IgD-negative memory B cell (primary cell): ENCODE results near the gene CHD6. TPM values are rescaled to one million over a fixed set of nuclear protein-coding genes. Genes with fewer than 3 reads are reported as not detected.
"Not testable (repeated sequence)": the region's sequence is repeated elsewhere in the genome, so short reads cannot be mapped to it uniquely, and the experiment has no call there.

Experiments
- H3K27ac Mint-ChIP-seq, 3 donors: one replicate each; pipeline ENCODE4 v1.8.0; 2020 to 2022; ENCODE audit warnings: mild to moderate bottlenecking in 3 of 3, mixed read lengths in 3 of 3, moderate library complexity in 1 of 3
- H3K27me3 Mint-ChIP-seq: one replicate; pipeline ENCODE4 v1.8.0; 2021; ENCODE audit warnings: mixed read lengths
- H3K36me3 Mint-ChIP-seq: one replicate; pipeline ENCODE4 v1.8.0; 2020; ENCODE audit warnings: mild to moderate bottlenecking, mixed read lengths
- H3K4me1 Mint-ChIP-seq, 3 donors: one replicate each; pipeline ENCODE4 v1.8.0; 2020 to 2022; ENCODE audit warnings: mixed read lengths in 3 of 3, mild to moderate bottlenecking in 1 of 3
- H3K4me3 Mint-ChIP-seq, 4 donors: one replicate each; pipeline ENCODE4 v1.8.0; 2020 to 2022; ENCODE audit warnings: mild to moderate bottlenecking in 4 of 4, mixed read lengths in 4 of 4, moderate library complexity in 3 of 4
- H3K9me3 Mint-ChIP-seq, 3 donors: one replicate each; pipeline ENCODE4 v1.8.0; 2020 to 2021; ENCODE audit warnings: mixed read lengths in 3 of 3, mild to moderate bottlenecking in 1 of 3
- polyA plus RNA-seq: library from polyadenylated mRNA; unstranded; fragments of 300-500 nt; fragmentation: Illumina TruSeq; gene quantifications from one replicate; pipeline ENCODE4 v1.2.3, GENCODE V29; 2021

The CHD6 gene
- polyA plus RNA-seq, 1 donor from 2014 or later: 56.1 TPM

DNA sequence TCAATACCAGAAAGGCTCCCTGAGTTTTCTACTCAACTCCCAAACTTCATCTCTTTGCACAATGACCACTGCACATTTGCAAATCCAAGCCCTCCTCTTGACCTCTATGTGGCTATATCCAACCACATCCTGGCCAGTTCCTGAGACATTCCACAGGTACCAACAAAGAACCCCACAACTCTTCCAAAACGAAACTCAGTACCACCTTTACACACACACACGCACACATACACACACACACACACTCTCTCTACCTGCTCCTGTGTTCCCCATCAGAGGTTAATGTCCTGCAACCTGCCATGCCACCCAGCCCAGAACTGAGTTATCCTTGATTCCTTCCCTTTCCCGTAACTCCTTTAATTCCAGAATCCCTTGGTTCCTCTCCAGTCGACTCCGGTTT lies 58.5 kb downstream of the CHD6 start:
- Mint-ChIP-seq H3K27ac (no peak overlapping the region), H3K9me3 (peaks cover 0 to 4% (median 2%) of the 10 kb centered on the region in 3 donors), H3K27me3 (no peaks in the 10 kb centered on the region), H3K4me1 (peaks cover 44 to 54% (median 51%) of the 10 kb centered on the region in 3 donors), H3K4me3 (peak overlapping the region in 1 of 4 donors; percentile 76), H3K36me3 (peaks cover 9% of the 10 kb centered on the region)

DNA sequence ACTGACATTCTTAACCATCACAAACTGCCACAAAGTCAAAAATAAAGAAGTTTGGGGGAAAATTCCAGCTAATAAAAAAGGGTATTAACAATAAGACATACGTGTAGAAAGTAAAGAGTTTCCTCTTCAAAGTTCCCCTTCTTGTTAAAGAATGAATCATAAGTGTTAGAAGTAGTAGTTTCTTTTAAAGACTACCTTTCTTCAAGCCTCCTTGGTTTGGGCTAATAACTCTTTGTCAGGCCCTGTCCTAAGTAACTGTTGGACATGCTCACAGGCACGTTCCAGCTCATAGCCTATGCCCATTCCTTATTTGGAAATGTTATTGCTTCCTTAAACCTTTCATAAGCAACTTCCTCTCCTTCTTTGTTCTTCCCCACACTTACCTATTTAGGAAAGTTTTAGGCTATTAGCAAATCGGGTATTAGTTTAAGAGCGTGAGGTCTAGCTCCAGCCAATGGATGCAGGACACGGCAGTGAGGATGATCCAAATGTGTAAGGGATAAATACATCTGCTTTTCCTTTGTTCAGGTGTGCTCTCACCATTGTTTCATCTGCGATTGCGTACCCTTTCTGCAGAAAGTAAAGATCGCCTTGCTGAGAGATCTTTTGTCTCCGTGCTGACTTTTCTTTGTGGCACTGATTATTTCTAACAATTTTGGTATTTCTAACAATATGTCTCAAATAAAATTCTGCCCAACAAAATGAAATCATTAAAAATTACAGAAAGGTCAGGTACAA lies 64.9 kb downstream of the CHD6 start:
- peak overlapping the region in 1 of 4 donors; percentile 1 for H3K4me3 Mint-ChIP-seq
- no peaks in the 10 kb centered on the region for H3K27me3 Mint-ChIP-seq
- H3K27ac Mint-ChIP-seq: peak overlapping the region in 1 of 3 donors; percentile 57
- peaks cover 2 to 4% (median 2%) of the 10 kb centered on the region in 3 donors for H3K9me3 Mint-ChIP-seq
- peaks cover 21 to 32% (median 26%) of the 10 kb centered on the region in 3 donors for H3K4me1 Mint-ChIP-seq
- peaks cover 8% of the 10 kb centered on the region for H3K36me3 Mint-ChIP-seq

- Mint-ChIP-seq H3K4me1 (peaks cover 19 to 32% (median 26%) of the 10 kb centered on the region in 3 donors), H3K27me3 (no peaks in the 10 kb centered on the region), H3K27ac (peak overlapping the region in 1 of 3 donors; percentile 57), H3K9me3 (peaks cover 2 to 4% (median 2%) of the 10 kb centered on the region in 3 donors), H3K4me3 (peak overlapping the region in 1 of 4 donors; percentile 59), H3K36me3 (peaks cover 4% of the 10 kb centered on the region)
Measured at GRCh38 chr20:41552295-41553068, 65.7 kb downstream of the CHD6 start.

- H3K27ac Mint-ChIP-seq: no peak overlapping the region
- H3K4me3 Mint-ChIP-seq: no peak overlapping the region
- no peaks in the 10 kb centered on the region for H3K27me3 Mint-ChIP-seq
- peaks cover 21 to 40% (median 28%) of the 10 kb centered on the region in 3 donors for H3K4me1 Mint-ChIP-seq
- peaks cover 4% of the 10 kb centered on the region for H3K36me3 Mint-ChIP-seq
- peaks cover 0 to 2% (median 0%) of the 10 kb centered on the region in 3 donors for H3K9me3 Mint-ChIP-seq
Measured at GRCh38 chr20:41551011-41551705, 67.0 kb downstream of the CHD6 start.

GRCh38 chr20:41547221-41547620 lies 71.0 kb downstream of the CHD6 start:
- peaks cover 0 to 2% (median 0%) of the 10 kb centered on the region in 3 donors for H3K9me3 Mint-ChIP-seq
- no peak overlapping the region for H3K4me3 Mint-ChIP-seq
- no peak overlapping the region for H3K27ac Mint-ChIP-seq
- H3K4me1 Mint-ChIP-seq: peaks cover 18 to 33% (median 21%) of the 10 kb centered on the region in 3 donors
- no peaks in the 10 kb centered on the region for H3K27me3 Mint-ChIP-seq
- H3K36me3 Mint-ChIP-seq: peaks cover 5% of the 10 kb centered on the region

GRCh38 chr20:41546535-41546934 lies 71.6 kb downstream of the CHD6 start:
- H3K27ac Mint-ChIP-seq: no peak overlapping the region
- H3K4me1 Mint-ChIP-seq: peaks cover 11 to 28% (median 17%) of the 10 kb centered on the region in 3 donors
- H3K4me3 Mint-ChIP-seq: no peak overlapping the region

GRCh38 chr20:41544472-41544871 lies 73.7 kb downstream of the CHD6 start:
- no peak overlapping the region for H3K27ac Mint-ChIP-seq
- H3K36me3 Mint-ChIP-seq: peaks cover 5% of the 10 kb centered on the region
- peaks cover 7 to 27% (median 16%) of the 10 kb centered on the region in 3 donors for H3K4me1 Mint-ChIP-seq
- H3K4me3 Mint-ChIP-seq: no peak overlapping the region
- H3K27me3 Mint-ChIP-seq: no peaks in the 10 kb centered on the region
- H3K9me3 Mint-ChIP-seq: no peaks in the 10 kb centered on the region

More at GRCh38 chr20:41546535-41546934, 71.6 kb downstream of the CHD6 start:
- Mint-ChIP-seq H3K9me3 (peaks cover 0 to 2% (median 0%) of the 10 kb centered on the region in 3 donors), H3K27me3 (no peaks in the 10 kb centered on the region), H3K36me3 (peaks cover 5% of the 10 kb centered on the region)

- H3K27me3 Mint-ChIP-seq: no peaks in the 10 kb centered on the region
- H3K27ac Mint-ChIP-seq: peak overlapping the region in 1 of 3 donors; percentile 28
- H3K9me3 Mint-ChIP-seq: no peaks in the 10 kb centered on the region
- H3K4me3 Mint-ChIP-seq: peak overlapping the region in 1 of 4 donors; percentile 78
- H3K4me1 Mint-ChIP-seq: peaks cover 4 to 17% (median 14%) of the 10 kb centered on the region in 3 donors
- H3K36me3 Mint-ChIP-seq: peaks cover 5% of the 10 kb centered on the region
Measured at GRCh38 chr20:41540918-41541317, 77.3 kb downstream of the CHD6 start.

DNA sequence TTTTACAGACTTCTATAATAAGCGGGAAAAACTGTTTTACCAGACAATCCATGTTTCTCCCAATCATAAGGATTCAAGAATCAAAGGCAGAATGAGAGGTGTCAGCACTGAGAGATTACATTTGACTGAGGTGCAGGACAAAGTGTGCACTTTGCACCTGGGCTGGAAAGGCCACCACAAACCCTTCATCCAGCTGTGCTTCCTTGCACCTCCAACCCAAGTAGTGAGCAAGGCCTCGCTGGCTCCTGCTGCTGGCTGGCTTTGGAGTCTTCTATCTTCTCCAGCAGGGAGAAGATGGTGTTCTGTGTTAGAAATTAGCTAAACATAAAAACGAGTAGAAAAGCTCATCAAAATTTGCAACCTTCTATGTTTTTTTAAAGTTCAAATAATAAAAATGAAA lies 77.7 kb downstream of the CHD6 start:
- H3K9me3 Mint-ChIP-seq: no peaks in the 10 kb centered on the region
- H3K27ac Mint-ChIP-seq: no peak overlapping the region
- H3K4me1 Mint-ChIP-seq: peaks cover 2 to 12% (median 10%) of the 10 kb centered on the region in 3 donors
- H3K27me3 Mint-ChIP-seq: no peaks in the 10 kb centered on the region
- H3K4me3 Mint-ChIP-seq: no peak overlapping the region
- H3K36me3 Mint-ChIP-seq: peaks cover 5% of the 10 kb centered on the region

GRCh38 chr20:41538810-41539596 lies 79.2 kb downstream of the CHD6 start:
- no peaks in the 10 kb centered on the region for H3K27me3 Mint-ChIP-seq
- no peak overlapping the region for H3K4me3 Mint-ChIP-seq
- H3K27ac Mint-ChIP-seq: no peak overlapping the region

DNA sequence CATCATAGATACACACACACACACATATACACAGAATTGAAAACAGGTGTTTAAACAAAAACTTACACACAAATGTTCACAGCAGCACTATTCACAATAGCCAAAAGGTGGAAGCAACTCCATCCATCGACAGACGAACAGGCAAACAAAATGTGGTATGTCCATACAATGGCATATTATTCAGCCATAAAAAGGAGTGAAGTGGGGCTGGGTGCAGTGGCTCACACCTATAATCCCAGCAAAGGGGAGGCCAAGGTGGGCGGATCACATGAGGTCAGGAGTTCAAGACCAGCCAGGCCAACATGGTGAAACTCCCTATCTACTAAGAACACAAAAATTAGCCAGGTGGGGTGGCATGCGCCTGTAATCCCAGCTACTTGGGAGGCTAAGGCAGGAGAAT lies 80.3 kb downstream of the CHD6 start:
- Mint-ChIP-seq H3K9me3 (no peaks in the 10 kb centered on the region), H3K36me3 (peaks cover 2% of the 10 kb centered on the region), H3K4me3 (no peak overlapping the region), H3K27ac (no peak overlapping the region), H3K27me3 (no peaks in the 10 kb centered on the region), H3K4me1 (peaks cover 2 to 11% (median 11%) of the 10 kb centered on the region in 3 donors)

More at GRCh38 chr20:41538810-41539596, 79.2 kb downstream of the CHD6 start:
- Mint-ChIP-seq H3K36me3 (peaks cover 5% of the 10 kb centered on the region), H3K9me3 (no peaks in the 10 kb centered on the region), H3K4me1 (peaks cover 2 to 11% (median 11%) of the 10 kb centered on the region in 3 donors)

- not testable (repeated sequence) for H3K36me3 Mint-ChIP-seq, H3K4me3 Mint-ChIP-seq, H3K4me1 Mint-ChIP-seq, H3K27ac Mint-ChIP-seq, H3K27me3 Mint-ChIP-seq, H3K9me3 Mint-ChIP-seq
Measured at GRCh38 chr20:41535551-41535950, 82.6 kb downstream of the CHD6 start.

- Mint-ChIP-seq H3K9me3 (no peaks in the 10 kb centered on the region), H3K4me1 (peaks cover 1 to 4% (median 3%) of the 10 kb centered on the region in 3 donors), H3K36me3 (peaks cover 4% of the 10 kb centered on the region), H3K4me3 (no peak overlapping the region), H3K27ac (no peak overlapping the region), H3K27me3 (no peaks in the 10 kb centered on the region)
Measured at GRCh38 chr20:41534842-41535241, 83.3 kb downstream of the CHD6 start.

GRCh38 chr20:41534170-41534569 lies 84.0 kb downstream of the CHD6 start:
- no peak overlapping the region for H3K4me3 Mint-ChIP-seq
- no peaks in the 10 kb centered on the region for H3K9me3 Mint-ChIP-seq
- H3K27ac Mint-ChIP-seq: no peak overlapping the region
- H3K4me1 Mint-ChIP-seq: peaks cover 1 to 4% (median 3%) of the 10 kb centered on the region in 3 donors
- H3K36me3 Mint-ChIP-seq: peaks cover 4% of the 10 kb centered on the region
- H3K27me3 Mint-ChIP-seq: no peaks in the 10 kb centered on the region
